ENCODE results near the gene FBRS. TPM values are rescaled to one million over a fixed set of nuclear protein-coding genes. Genes with fewer than 3 reads are reported as not detected.

FBRS gene
- total and polyA plus RNA-seq, 11 donors: 16.3 to 38.3 (median 31.9) TPM

DNA sequence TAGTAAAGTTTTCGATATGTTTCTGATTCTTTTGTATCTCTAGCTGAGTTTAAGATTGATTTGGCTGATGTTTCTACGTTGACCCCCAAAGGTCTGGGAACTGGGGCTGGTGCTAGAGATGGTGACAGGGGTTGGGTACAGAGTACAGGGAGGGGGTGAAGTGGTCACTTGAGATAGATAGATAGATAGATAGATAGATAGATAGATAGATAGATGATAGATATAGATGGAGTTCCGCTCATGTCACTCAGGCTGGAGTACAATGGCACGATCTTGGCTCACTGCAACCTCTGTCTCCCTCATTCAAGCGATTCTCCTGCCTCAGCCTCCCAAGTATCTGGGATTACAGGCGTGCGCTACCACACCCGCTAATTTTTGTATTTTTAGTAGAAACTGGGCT lies 1.8 kb upstream of the FBRS start:
- no peak for DNase-seq
- peaks cover 5 to 50% (median 37%) of the 10 kb centered on the region in 12 donors for H3K4me1 ChIP-seq
- WGBS, 4 donors: 92 to 96% (median 95%) methylated on average over 8 of the region's 8 CpGs
- H3K27me3 ChIP-seq: no peaks in the 10 kb centered on the region
- H3K27ac ChIP-seq: peak overlapping the region in 4 of 12 donors; percentile 89 to 100 (median 94)
- H3K36me3 ChIP-seq: peaks cover 0 to 61% (median 52%) of the 10 kb centered on the region in 9 donors
- no peak for ATAC-seq
- TF ChIP-seq CTCF (IDR thresholded peaks at IDR 0.05) (no peak), POLR2A (IDR thresholded peaks at IDR 0.05) (no peak)
- intact Hi-C loops (cut with DNase I): loop anchor here in 4 of 10 donors (5.0 to 10.0 kb wide), 5 partner anchors 41 to 266 kb away; partner anchors contain the start of genes ZNF785 (in 2 of the 4), FBXL19 (in 1 of the 4), SRCAP (in 1 of the 4) and ZNF768 (in 1 of the 4)
- no peak overlapping the region for H3K4me3 ChIP-seq
- no peaks in the 10 kb centered on the region for H3K9me3 ChIP-seq

DNA sequence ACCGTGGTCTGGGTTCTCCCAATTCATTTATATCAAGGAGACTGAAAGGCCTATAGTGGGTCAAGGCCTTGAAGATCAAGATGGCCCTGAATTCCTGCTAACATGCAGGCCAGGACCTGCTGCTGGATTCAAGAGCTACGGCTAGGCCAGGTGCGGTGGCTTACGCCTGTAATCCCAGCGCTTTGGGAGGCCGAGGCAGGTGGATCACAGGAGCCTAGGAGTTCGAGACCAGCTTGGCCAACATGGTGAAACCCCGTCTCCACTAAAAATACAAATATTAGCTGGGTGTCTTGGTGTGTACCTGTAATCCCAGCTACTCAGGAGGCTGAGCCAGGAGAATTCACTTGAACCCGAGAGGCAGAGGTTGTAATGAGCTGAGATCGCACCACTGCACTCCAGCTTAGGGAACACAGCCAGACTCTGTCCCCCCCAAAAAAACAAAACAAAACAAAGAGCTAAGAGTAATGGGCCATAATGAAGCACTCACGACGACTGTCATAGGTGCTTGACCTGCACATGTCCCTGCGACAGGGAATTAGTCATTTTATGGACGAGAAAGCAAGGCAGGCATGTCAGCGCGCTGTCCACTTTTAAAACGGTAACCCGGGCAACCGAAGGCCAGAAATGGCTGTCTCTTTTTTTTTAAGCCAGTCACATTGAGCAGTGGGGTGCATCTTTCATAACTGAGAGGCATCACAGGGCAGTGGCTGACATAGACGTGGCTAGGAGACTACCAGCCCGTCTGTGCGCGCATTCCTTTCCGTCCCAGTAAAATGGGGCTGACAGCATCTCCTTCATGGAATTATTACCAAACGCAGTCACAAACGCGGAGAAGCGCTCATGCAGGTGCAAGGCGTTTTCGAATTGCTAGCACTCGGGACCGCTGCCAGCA lies 1.0 kb upstream of the FBRS start:
- Histone ChIP-seq H3K4me3 (peak overlapping the region in 10 of 12 donors; percentile 34 to 93 (median 56)), H3K9me3 (no peaks in the 10 kb centered on the region), H3K4me1 (peaks cover under 1 to 50% (median 39%) of the 10 kb centered on the region in 12 donors), H3K27me3 (no peaks in the 10 kb centered on the region), H3K36me3 (peaks cover 0 to 69% (median 60%) of the 10 kb centered on the region in 9 donors), H3K27ac (peak overlapping the region; percentile 64 to 100 (median 90))
- 33 to 38% (median 35%) methylated on average over 27 to 32 of the region's 32 CpGs for WGBS, 4 donors
- TF ChIP-seq POLR2A (IDR thresholded peaks at IDR 0.05) (no peak), CTCF (IDR thresholded peaks at IDR 0.05) (no peak)
- ATAC-seq: no peak
- intact Hi-C loops (cut with DNase I): loop anchor here in 4 of 10 donors (5.0 to 10.0 kb wide), 5 partner anchors 40 to 265 kb away; partner anchors contain the start of genes ZNF785 (in 2 of the 4), FBXL19 (in 1 of the 4), SRCAP (in 1 of the 4) and ZNF768 (in 1 of the 4)
- no peak for DNase-seq

DNA sequence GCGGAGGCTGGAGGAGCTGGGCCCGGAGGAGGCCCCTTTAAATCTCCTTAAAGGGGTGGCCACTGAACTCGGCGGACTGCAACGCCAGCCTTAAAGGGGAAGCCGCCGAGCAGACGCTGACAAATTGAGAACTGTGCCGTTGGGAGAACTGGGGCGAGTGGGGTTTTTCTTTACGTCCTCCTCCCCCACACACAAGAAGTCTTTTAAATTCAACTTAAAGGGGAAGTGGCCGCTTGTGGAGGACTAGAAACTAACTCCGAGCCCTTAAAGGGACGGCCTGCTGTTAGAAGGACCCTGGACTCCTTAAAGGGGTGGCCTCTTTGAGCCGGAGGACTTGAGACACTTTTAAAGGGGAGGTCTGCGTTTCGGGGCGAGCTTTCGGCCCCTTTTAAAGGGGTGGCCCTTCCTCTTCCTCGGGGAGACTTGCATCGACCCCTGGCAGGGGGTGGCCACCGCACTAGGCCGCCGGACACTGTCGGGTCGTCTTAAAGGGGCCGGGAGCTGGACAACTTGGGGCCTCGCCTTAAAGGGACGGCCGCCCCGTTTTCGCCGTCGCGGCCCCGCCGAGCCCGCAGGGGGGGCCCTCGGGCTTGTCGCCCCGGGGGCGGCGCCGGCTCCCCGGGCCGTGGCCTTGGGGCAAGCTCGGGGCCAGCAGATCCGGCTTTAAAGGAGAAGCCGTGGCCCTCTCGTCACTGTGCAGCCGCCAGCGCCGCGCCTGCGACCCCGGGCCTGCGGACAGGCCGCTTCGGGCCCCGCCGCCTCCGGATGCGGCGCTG lies 688 bp downstream of the FBRS start:
- H3K9me3 ChIP-seq: no peaks in the 10 kb centered on the region
- TF ChIP-seq CTCF (IDR thresholded peaks at IDR 0.05) (peak in 5 of 12 donors; percentile 10 to 42 (median 29)), POLR2A (IDR thresholded peaks at IDR 0.05) (peak in 1 of 2 donors; percentile 35)
- peak overlapping the region; percentile 96 to 100 (median 98) for H3K27ac ChIP-seq
- intact Hi-C loops (cut with DNase I): loop anchor here in 6 of 10 donors (1.0 to 10.0 kb wide), 12 partner anchors 9 to 594 kb away; partner anchors contain the start of genes SRCAP (in 2 of the 6), ZNF768 (in 2 of the 6), ZNF785 (in 2 of the 6) and ALDOA (in 1 of the 6)
- peaks cover 0 to 69% (median 63%) of the 10 kb centered on the region in 9 donors for H3K36me3 ChIP-seq
- DNase-seq: peak; percentile 82 to 89 (median 87)
- WGBS, 4 donors: 0 to 1% (median 0%) methylated on average over 33 to 64 of the region's 64 CpGs
- peak overlapping the region; percentile 68 to 96 (median 90) for H3K4me3 ChIP-seq
- ATAC-seq: peak; percentile 18 to 37 (median 36)
- H3K27me3 ChIP-seq: no peaks in the 10 kb centered on the region
- H3K4me1 ChIP-seq: peaks cover 0 to 51% (median 44%) of the 10 kb centered on the region in 12 donors
